T47D (cell line): ENCODE measurements around the gene VAV1.

Experiments used
- DNase-seq, 2 experiments: peaks; one replicate each; pipeline versions ENCODE4 v3.0.0 to v3.0.0-alpha.2; 2011 to 2012; ENCODE audit warnings: low read depth in 1 of 2, low spot score in 1 of 2
- JUND ChIP-seq: IDR thresholded peaks from 2 replicates; pipeline ENCODE4 v1.6.1; 2012; ENCODE audit warnings: low read depth
- in situ Hi-C: cut with HindIII; loops from 2 replicates; pipeline ENCODE4 v1.10.0; 2016; ENCODE audit warnings: low sequenced_read_pairs, low pct_unique_long_range_greater_than_20kb

VAV1 gene

GRCh38 chr19:6842871-6843607, 70.5 kb downstream of the VAV1 start:
- in situ Hi-C loops: no loop called here
- no peak for DNase-seq
- TF ChIP-seq JUND: no peak

- TF ChIP-seq JUND: no peak
- no peak for DNase-seq
- in situ Hi-C loops: no loop called here
Observed at GRCh38 chr19:6847828-6848200, 75.3 kb downstream of the VAV1 start.

- DNase-seq: no peak
- in situ Hi-C loops: no loop called here
- no peak for TF ChIP-seq JUND
Observed at GRCh38 chr19:6848986-6849385, 76.5 kb downstream of the VAV1 start.

GRCh38 chr19:6849876-6850275, 77.4 kb downstream of the VAV1 start:
- in situ Hi-C loops: no loop called here

GRCh38 chr19:6851359-6851758, 78.9 kb downstream of the VAV1 start:
- no peak for TF ChIP-seq JUND
- in situ Hi-C loops: no loop called here
- no peak for DNase-seq

More at GRCh38 chr19:6849876-6850275, 77.4 kb downstream of the VAV1 start:
- no peak for DNase-seq
- TF ChIP-seq JUND: no peak

- no peak for DNase-seq
- in situ Hi-C loops: no loop called here
- TF ChIP-seq JUND: no peak
Observed at GRCh38 chr19:6852001-6852400, 79.5 kb downstream of the VAV1 start.

GRCh38 chr19:6853868-6854267, 81.4 kb downstream of the VAV1 start:
- no peak for DNase-seq
- in situ Hi-C loops: no loop called here
- no peak for TF ChIP-seq JUND

- DNase-seq: no peak
- in situ Hi-C loops: no loop called here
- no peak for TF ChIP-seq JUND
Observed at GRCh38 chr19:6854758-6855157, 82.2 kb downstream of the VAV1 start.

- in situ Hi-C loops: no loop called here
- TF ChIP-seq JUND: no peak
- no peak for DNase-seq
Observed at GRCh38 chr19:6856749-6857372, 84.4 kb downstream of the VAV1 start.

- DNase-seq: peak in 1 of 2 experiments; percentile 19
- TF ChIP-seq JUND: no peak
- in situ Hi-C loops: no loop called here
Observed at GRCh38 chr19:6861683-6862286, 89.3 kb downstream of the VAV1 start.

- in situ Hi-C loops: no loop called here
- DNase-seq: peak; percentile 42 to 82
Observed at GRCh38 chr19:6862673-6863078, 90.2 kb downstream of the VAV1 start.

GRCh38 chr19:6864325-6864940, 91.9 kb downstream of the VAV1 start:
- no peak for DNase-seq
- no peak for TF ChIP-seq JUND
- in situ Hi-C loops: no loop called here

More at GRCh38 chr19:6862673-6863078, 90.2 kb downstream of the VAV1 start:
- TF ChIP-seq JUND: no peak

GRCh38 chr19:6865849-6866248, 93.3 kb downstream of the VAV1 start:
- in situ Hi-C loops: no loop called here
- TF ChIP-seq JUND: no peak
- no peak for DNase-seq
